Measurements from ENCODE around the gene PRICKLE2. TPM values are rescaled to one million over a fixed set of nuclear protein-coding genes. Genes with fewer than 3 reads are reported as not detected.

Gene PRICKLE2
- polyA plus RNA-seq, 2 of the 4 experiments (the other 2 are of a cell fraction): 5.3 to 6.3 TPM

GRCh38 chr3:64272271-64272670 is 47.0 kb upstream of the PRICKLE2 start:
- DNase-seq (ENCODE audit: low read depth in 1 of 2, low spot score in 1 of 2): no peak
- TF ChIP-seq, protein P1, sequence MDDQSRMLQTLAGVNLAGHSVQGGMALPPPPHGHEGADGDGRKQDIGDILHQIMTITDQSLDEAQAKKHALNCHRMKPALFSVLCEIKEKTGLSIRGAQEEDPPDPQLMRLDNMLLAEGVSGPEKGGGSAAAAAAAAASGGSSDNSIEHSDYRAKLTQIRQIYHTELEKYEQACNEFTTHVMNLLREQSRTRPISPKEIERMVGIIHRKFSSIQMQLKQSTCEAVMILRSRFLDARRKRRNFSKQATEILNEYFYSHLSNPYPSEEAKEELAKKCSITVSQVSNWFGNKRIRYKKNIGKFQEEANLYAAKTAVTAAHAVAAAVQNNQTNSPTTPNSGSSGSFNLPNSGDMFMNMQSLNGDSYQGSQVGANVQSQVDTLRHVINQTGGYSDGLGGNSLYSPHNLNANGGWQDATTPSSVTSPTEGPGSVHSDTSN (IDR thresholded peaks at IDR 0.05): no peak
- TF ChIP-seq FOSL2 (IDR thresholded peaks at IDR 0.05) (no peak), FOSL2 (CRISPR knock-in tag; IDR thresholded peaks at IDR 0.05) (no peak), JUN (IDR thresholded peaks at IDR 0.05) (no peak), ZNF302 (CRISPR knock-in tag; IDR thresholded peaks at IDR 0.05) (no peak), CTCF (IDR thresholded peaks at IDR 0.05) (no peak), FOXS1 (CRISPR knock-in tag; IDR thresholded peaks at IDR 0.05) (no peak)
- ChIA-PET CTCF (no interaction called here), POLR2A (no interaction called here)
- FAIRE-seq: no peak
- no peak for ATAC-seq
- no peak overlapping the region for H3K4me2 ChIP-seq
- H3K4me3 ChIP-seq: no peak overlapping the region
- H3K27ac ChIP-seq: no peak overlapping the region
- 93% methylated on average over 2 of the region's 2 CpGs for WGBS (ENCODE audit: missing lambda C conversion rate)
- peaks cover 10% of the 10 kb centered on the region; the same call in 1 of the 3 replicates for H3K9me3 ChIP-seq
- peaks cover 7% of the 10 kb centered on the region for H3K4me1 ChIP-seq

DNA sequence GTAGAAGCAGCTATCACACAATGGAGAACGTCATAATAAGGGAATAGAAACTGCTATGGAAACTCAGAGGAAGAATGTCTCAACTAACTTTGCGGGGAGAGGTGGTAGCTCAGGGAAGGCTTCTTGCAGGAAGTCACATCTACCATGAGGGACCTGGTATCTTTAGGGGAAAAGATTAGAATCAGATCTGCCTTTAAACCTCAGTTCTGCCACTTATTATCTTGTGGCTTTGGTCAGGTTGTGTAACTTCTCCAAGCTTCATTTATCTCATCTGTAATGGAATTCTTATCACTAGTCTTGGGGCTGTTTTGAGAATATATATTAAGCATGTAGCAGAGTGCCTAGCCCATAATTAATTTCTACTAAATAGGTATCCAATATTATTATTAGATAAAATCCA is 46.4 kb upstream of the PRICKLE2 start:
- POLR2A ChIA-PET: no interaction called here

GRCh38 chr3:64270866-64271260 is 45.6 kb upstream of the PRICKLE2 start:
- Histone ChIP-seq H3K27ac (no peak overlapping the region), H3K4me3 (no peak overlapping the region), H3K9me3 (peaks cover 10% of the 10 kb centered on the region; the same call in 1 of the 3 replicates), H3K4me1 (peaks cover 17% of the 10 kb centered on the region), H3K4me2 (no peak overlapping the region)
- no peak for TF ChIP-seq POLR2A (IDR thresholded peaks at IDR 0.05; ENCODE audit: low read length)
- TF ChIP-seq USF2 (IDR thresholded peaks at IDR 0.05): no peak
- no peak for TF ChIP-seq EP300 (IDR thresholded peaks at IDR 0.05)
- no peak for TF ChIP-seq MAFK (IDR thresholded peaks at IDR 0.05; ENCODE audit: partially characterized antibody)
- TF ChIP-seq CEBPB (IDR thresholded peaks at IDR 0.05): no peak
- no peak for TF ChIP-seq RFX5 (IDR thresholded peaks at IDR 0.05)
- ChIA-PET POLR2A (no interaction called here), CTCF (interaction anchor here (0.9 to 1.0 kb wide), 3 partner anchors 130 to 248 kb away, joined by 3 to 4 read pairs (median 3); partner anchors contain the start of gene PSMD6)
- DNase-seq (ENCODE audit: low read depth in 1 of 2, low spot score in 1 of 2): no peak
- FAIRE-seq: no peak
- no peak for ATAC-seq
- 59% methylated on average over 3 of the region's 3 CpGs for WGBS (ENCODE audit: missing lambda C conversion rate)

More for the DNA sequence above, 46.4 kb upstream of the PRICKLE2 start:
- CTCF ChIA-PET: interaction anchor here (0.9 to 1.0 kb wide), 3 partner anchors 129 to 248 kb away, joined by 3 to 4 read pairs (median 3); partner anchors contain the start of gene PSMD6
- H3K27ac ChIP-seq: no peak overlapping the region
- 84% methylated on average over 2 of the region's 2 CpGs for WGBS (ENCODE audit: missing lambda C conversion rate)
- no peak for TF ChIP-seq JUN (IDR thresholded peaks at IDR 0.05)
- TF ChIP-seq TP53 (CRISPR knock-in tag; IDR thresholded peaks at IDR 0.05): no peak
- no peak for TF ChIP-seq CHD4 (IDR thresholded peaks at IDR 0.05; ENCODE audit: borderline replicate concordance)
- no peak for TF ChIP-seq MYC (IDR thresholded peaks at IDR 0.05; ENCODE audit: borderline replicate concordance, low read length)
- no peak for TF ChIP-seq GATA3 (IDR thresholded peaks at IDR 0.05; ENCODE audit: borderline replicate concordance)
- TF ChIP-seq ZNF302 (CRISPR knock-in tag; IDR thresholded peaks at IDR 0.05): no peak
- no peak for TF ChIP-seq HEYL (CRISPR knock-in tag; IDR thresholded peaks at IDR 0.05)
- no peak for TF ChIP-seq RAD21 (conservative IDR thresholded peaks at IDR 0.05 in 1 of 2, IDR thresholded peaks at IDR 0.05 in 1 of 2)
- no peak for TF ChIP-seq HDAC2 (IDR thresholded peaks at IDR 0.05)
- no peak for TF ChIP-seq CHD2 (IDR thresholded peaks at IDR 0.05; ENCODE audit: low read length, partially characterized antibody)
- no peak for TF ChIP-seq RNF2 (IDR thresholded peaks at IDR 0.05; ENCODE audit: borderline replicate concordance, low read depth)
- TF ChIP-seq CBX2 (IDR thresholded peaks at IDR 0.05; ENCODE audit: borderline replicate concordance, low read depth): no peak
- no peak for TF ChIP-seq HOXB13 (CRISPR knock-in tag; IDR thresholded peaks at IDR 0.05; ENCODE audit: low read depth)
- TF ChIP-seq MAZ (IDR thresholded peaks at IDR 0.05; ENCODE audit: borderline replicate concordance, low read depth, low read length): no peak
- no peak overlapping the region for H3K4me2 ChIP-seq
- no peak overlapping the region for H3K4me3 ChIP-seq
- ATAC-seq: no peak
- no peak for DNase-seq (ENCODE audit: low read depth in 1 of 2, low spot score in 1 of 2)
- peaks cover 13% of the 10 kb centered on the region for H3K4me1 ChIP-seq
- FAIRE-seq: no peak
- peaks cover 10% of the 10 kb centered on the region; the same call in 1 of the 3 replicates for H3K9me3 ChIP-seq
